Thyroid gland (tissue), 4 donors: ENCODE results near the gene CPA1. TPM values are rescaled to one million over a fixed set of nuclear protein-coding genes. Genes with fewer than 3 reads are reported as not detected.

Experiments used
- DNase-seq, 2 donors: peaks; one replicate each; pipeline ENCODE4 v3.0.0-alpha.2; 2019
- H3K27ac ChIP-seq, 3 donors: fragments of 200-600 bp; sonication (generic); 1 replicate in 2 of 3; 2 replicates in 1 of 3; pipeline ENCODE4 v1.5.1; 2016 to 2019; ENCODE audit warnings: mild to moderate bottlenecking in 1 of 3, moderate library complexity in 1 of 3
- H3K27me3 ChIP-seq: fragments of 200-600 bp; sonication (generic); one replicate; pipeline ENCODE4 v1.5.1; 2019
- H3K36me3 ChIP-seq, 2 donors: fragments of 200-600 bp; sonication (generic); one replicate each; pipeline ENCODE4 v1.5.1; 2016 to 2019
- H3K4me1 ChIP-seq, 2 donors: fragments of 200-600 bp; sonication (generic); one replicate each; pipeline ENCODE4 v1.5.1; 2017 to 2019
- H3K4me3 ChIP-seq, 3 donors: fragments of 200-600 bp; sonication (generic); replicated peaks in 1 of 3; 1 replicate in 2 of 3; 2 replicates in 1 of 3; pipeline ENCODE4 v1.5.1; 2016; ENCODE audit warnings: mild to moderate bottlenecking in 1 of 3
- H3K9me3 ChIP-seq: fragments of 200-600 bp; sonication (generic); one replicate; pipeline ENCODE4 v1.5.1; 2017
- CTCF ChIP-seq, 6 experiments: fragments of 200-600 bp in 3 of 6; fragments of 450-650 bp in 3 of 6; sonication (generic) in 3 of 6; IDR thresholded peaks; one replicate each; pipeline ENCODE4 v1.5.1; 2016 to 2019; ENCODE audit warnings: antibody characterized with exemption in 6 of 6, mild to moderate bottlenecking in 2 of 6, inconsistent platforms in 1 of 6, moderate library complexity in 1 of 6
- POLR2A ChIP-seq, 2 donors: fragments of 450-650 bp; IDR thresholded peaks; one replicate each; pipeline ENCODE4 v1.6.1; 2017; ENCODE audit warnings: antibody characterized with exemption in 2 of 2, mild to moderate bottlenecking in 2 of 2, moderate library complexity in 1 of 2
- WGBS, 2 donors: methylation state at CpG; one replicate each; pipeline ENCODE4 v1.1.5; 2017; 5-methylcytosine and 5-hydroxymethylcytosine counted together
- intact Hi-C: fragments of 100-400 bp; cut with DNase I; formaldehyde crosslinking; loops from one replicate; pipeline ENCODE4 v1.15.1; 2023
- total RNA-seq, 4 donors: library from RNA; depleted of rRNA; stranded (reverse); fragments of >200 nt; gene quantifications; one replicate each; pipeline ENCODE4 v1.2.3, GENCODE V29; 2016

CPA1 gene
- total RNA-seq, 4 donors from 2014 or later, result 1.3 TPM; not detected in 3

- no peak overlapping the region for H3K27ac ChIP-seq
- 87 to 88% methylated on average over 4 of the region's 4 CpGs for WGBS, 2 donors
- H3K27me3 ChIP-seq, result no peaks in the 10 kb centered on the region
- no peaks in the 10 kb centered on the region for H3K9me3 ChIP-seq
- no peaks in the 10 kb centered on the region for H3K36me3 ChIP-seq
- intact Hi-C loops, result no loop called here
- TF ChIP-seq CTCF (IDR thresholded peaks at IDR 0.05) (no peak), POLR2A (IDR thresholded peaks at IDR 0.05) (no peak)
- DNase-seq, result no peak
- no peak overlapping the region for H3K4me3 ChIP-seq
- no peaks in the 10 kb centered on the region for H3K4me1 ChIP-seq
Measured at GRCh38 chr7:130425796-130426195, 45.5 kb downstream of the CPA1 start.

GRCh38 chr7:130426564-130426963 lies 46.3 kb downstream of the CPA1 start:
- intact Hi-C loops, result no loop called here
- Histone ChIP-seq H3K36me3 (no peaks in the 10 kb centered on the region), H3K4me1 (no peaks in the 10 kb centered on the region), H3K27ac (no peak overlapping the region), H3K4me3 (no peak overlapping the region), H3K9me3 (no peaks in the 10 kb centered on the region), H3K27me3 (no peaks in the 10 kb centered on the region)
- no peak for TF ChIP-seq POLR2A (IDR thresholded peaks at IDR 0.05)
- TF ChIP-seq CTCF (IDR thresholded peaks at IDR 0.05), result no peak
- WGBS, 2 donors, result 85% methylated on average over 4 of the region's 4 CpGs
- no peak for DNase-seq

GRCh38 chr7:130429019-130429418 lies 48.7 kb downstream of the CPA1 start:
- 94 to 97% methylated on average over 4 of the region's 4 CpGs for WGBS, 2 donors

GRCh38 chr7:130430115-130430514 lies 49.8 kb downstream of the CPA1 start:
- intact Hi-C loops, result no loop called here
- DNase-seq, result no peak
- no peaks in the 10 kb centered on the region for H3K36me3 ChIP-seq
- WGBS, 2 donors, result 58 to 68% methylated on average over 1 of the region's 1 CpG
- H3K4me1 ChIP-seq, result no peaks in the 10 kb centered on the region
- TF ChIP-seq POLR2A (IDR thresholded peaks at IDR 0.05) (no peak), CTCF (IDR thresholded peaks at IDR 0.05) (no peak)
- H3K27me3 ChIP-seq, result no peaks in the 10 kb centered on the region
- H3K9me3 ChIP-seq, result no peaks in the 10 kb centered on the region
- H3K4me3 ChIP-seq, result no peak overlapping the region
- no peak overlapping the region for H3K27ac ChIP-seq

More at GRCh38 chr7:130429019-130429418, 48.7 kb downstream of the CPA1 start:
- Histone ChIP-seq H3K27ac (no peak overlapping the region), H3K4me1 (no peaks in the 10 kb centered on the region), H3K4me3 (no peak overlapping the region), H3K36me3 (no peaks in the 10 kb centered on the region), H3K27me3 (no peaks in the 10 kb centered on the region), H3K9me3 (no peaks in the 10 kb centered on the region)
- DNase-seq, result no peak
- TF ChIP-seq CTCF (IDR thresholded peaks at IDR 0.05) (no peak), POLR2A (IDR thresholded peaks at IDR 0.05) (no peak)
- intact Hi-C loops, result no loop called here

GRCh38 chr7:130430841-130431666 lies 50.8 kb downstream of the CPA1 start:
- 64 to 66% methylated on average over 5 of the region's 5 CpGs for WGBS, 2 donors
- Histone ChIP-seq H3K4me1 (no peaks in the 10 kb centered on the region), H3K4me3 (no peak overlapping the region), H3K36me3 (no peaks in the 10 kb centered on the region), H3K9me3 (no peaks in the 10 kb centered on the region), H3K27ac (no peak overlapping the region), H3K27me3 (no peaks in the 10 kb centered on the region)
- intact Hi-C loops, result no loop called here
- no peak for DNase-seq
- TF ChIP-seq CTCF (IDR thresholded peaks at IDR 0.05) (no peak), POLR2A (IDR thresholded peaks at IDR 0.05) (no peak)
